HL-60 (cell line): ENCODE measurements around the gene RAB40B.

Experiments
- GABPA ChIP-seq: IDR thresholded peaks from 2 replicates; pipeline ENCODE4 v1.6.1; 2012; ENCODE audit warnings: low read depth
- TF ChIP-seq, protein P1 (sequence below): IDR thresholded peaks from one replicate; pipeline ENCODE4 v1.5.1; 2011; ENCODE audit warnings: low read length, control low read depth, inconsistent platforms; ENCODE audit not compliant: insufficient read depth

DNA sequence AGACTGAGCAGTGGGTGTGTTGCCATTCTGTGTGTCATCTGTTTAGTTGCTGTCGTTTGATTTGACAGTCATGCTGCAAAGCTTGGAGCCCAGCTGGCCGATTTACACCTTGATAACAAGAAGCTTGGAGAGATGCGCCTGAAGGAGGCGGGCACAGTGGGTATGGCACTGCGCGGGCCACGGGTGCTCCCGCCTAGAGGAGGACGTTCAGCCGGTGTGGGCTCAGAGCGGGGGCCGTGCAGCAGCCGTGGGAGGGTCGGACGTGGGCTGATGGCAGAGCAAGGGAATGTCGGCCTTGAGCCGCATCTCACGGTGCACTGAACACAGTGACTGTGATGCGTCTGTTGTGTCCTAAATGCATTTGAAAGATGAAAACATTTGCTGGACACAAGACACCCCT, 21.7 kb upstream of the RAB40B start:
- TF ChIP-seq, protein P1, sequence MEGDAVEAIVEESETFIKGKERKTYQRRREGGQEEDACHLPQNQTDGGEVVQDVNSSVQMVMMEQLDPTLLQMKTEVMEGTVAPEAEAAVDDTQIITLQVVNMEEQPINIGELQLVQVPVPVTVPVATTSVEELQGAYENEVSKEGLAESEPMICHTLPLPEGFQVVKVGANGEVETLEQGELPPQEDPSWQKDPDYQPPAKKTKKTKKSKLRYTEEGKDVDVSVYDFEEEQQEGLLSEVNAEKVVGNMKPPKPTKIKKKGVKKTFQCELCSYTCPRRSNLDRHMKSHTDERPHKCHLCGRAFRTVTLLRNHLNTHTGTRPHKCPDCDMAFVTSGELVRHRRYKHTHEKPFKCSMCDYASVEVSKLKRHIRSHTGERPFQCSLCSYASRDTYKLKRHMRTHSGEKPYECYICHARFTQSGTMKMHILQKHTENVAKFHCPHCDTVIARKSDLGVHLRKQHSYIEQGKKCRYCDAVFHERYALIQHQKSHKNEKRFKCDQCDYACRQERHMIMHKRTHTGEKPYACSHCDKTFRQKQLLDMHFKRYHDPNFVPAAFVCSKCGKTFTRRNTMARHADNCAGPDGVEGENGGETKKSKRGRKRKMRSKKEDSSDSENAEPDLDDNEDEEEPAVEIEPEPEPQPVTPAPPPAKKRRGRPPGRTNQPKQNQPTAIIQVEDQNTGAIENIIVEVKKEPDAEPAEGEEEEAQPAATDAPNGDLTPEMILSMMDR: no peak
- no peak for TF ChIP-seq GABPA
